ENCODE data around the gene AIF1.
A peak's percentile ranks its signal among the peaks of the same experiment; 100 is the strongest.

Gene AIF1

DNA sequence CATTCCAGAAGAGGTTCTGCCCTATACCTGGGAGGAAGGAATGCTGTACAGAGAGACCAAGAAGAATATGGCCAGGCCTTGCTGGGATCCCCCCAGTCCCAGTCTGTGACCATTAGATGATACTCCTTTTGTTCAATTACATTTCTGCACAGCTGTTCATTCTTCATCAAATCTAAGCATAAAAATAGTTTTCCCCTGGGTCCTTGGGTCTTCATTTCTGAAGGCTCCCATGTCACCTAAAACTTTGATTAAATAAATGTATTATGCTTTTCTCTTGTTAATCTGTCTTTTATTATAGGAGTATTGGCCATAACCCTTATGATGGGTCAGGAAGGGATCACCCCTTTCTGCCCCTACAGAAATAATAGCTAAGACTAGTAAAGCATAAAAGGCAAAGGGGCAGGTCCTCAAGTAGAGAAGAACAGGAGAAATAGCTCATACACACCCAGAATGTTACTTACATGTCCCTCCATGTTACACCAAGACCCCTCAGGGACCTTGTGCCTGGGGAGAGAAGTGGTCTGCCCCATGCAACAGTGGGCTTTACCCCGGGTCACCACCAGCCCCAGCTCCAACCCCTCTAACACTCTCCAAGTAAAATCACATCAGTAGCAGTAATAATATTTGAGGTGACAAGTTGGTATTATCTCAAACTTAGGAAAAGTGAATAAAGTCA, 45.0 kb upstream of the AIF1 start:
- H4K20me1 ChIP-seq (ENCODE audit: control insufficient read depth, insufficient read depth, low read depth, low read length): no peaks in the 10 kb centered on the region
- H3K27ac ChIP-seq (ENCODE audit: low read depth, low read length): no peak overlapping the region; the same call in 1 of the 2 replicates
- H3K27me3 ChIP-seq (ENCODE audit: control insufficient read depth, low read length): peaks cover 67% of the 10 kb centered on the region
- H3K9me2 ChIP-seq (replicated peaks; ENCODE audit: control insufficient read depth, low read length): no peaks in the 10 kb centered on the region
- peaks cover 62% of the 10 kb centered on the region for H3K4me1 ChIP-seq (ENCODE audit: control insufficient read depth, low read length)
- peaks cover 14% of the 10 kb centered on the region for H3F3A ChIP-seq (ENCODE audit: control insufficient read depth, insufficient read depth)
- no peak for TF ChIP-seq CTCF (IDR thresholded peaks at IDR 0.05; ENCODE audit: low read depth, low read length, poor library complexity, severe bottlenecking)
- no peak for TF ChIP-seq EZH2phosphoT487 (IDR thresholded peaks at IDR 0.05; ENCODE audit: borderline replicate concordance, low read length)
- H3K79me2 ChIP-seq (ENCODE audit: control insufficient read depth, low read length): no peaks in the 10 kb centered on the region
- no peak overlapping the region for H3K4me2 ChIP-seq (ENCODE audit: low read length)
- H3K4me3 ChIP-seq (ENCODE audit: low read length): no peak overlapping the region
- no peaks in the 10 kb centered on the region for H3K36me3 ChIP-seq (ENCODE audit: control insufficient read depth, low read length)
- no peaks in the 10 kb centered on the region for H3K9me3 ChIP-seq (ENCODE audit: control insufficient read depth, insufficient read depth, low read length)

DNA sequence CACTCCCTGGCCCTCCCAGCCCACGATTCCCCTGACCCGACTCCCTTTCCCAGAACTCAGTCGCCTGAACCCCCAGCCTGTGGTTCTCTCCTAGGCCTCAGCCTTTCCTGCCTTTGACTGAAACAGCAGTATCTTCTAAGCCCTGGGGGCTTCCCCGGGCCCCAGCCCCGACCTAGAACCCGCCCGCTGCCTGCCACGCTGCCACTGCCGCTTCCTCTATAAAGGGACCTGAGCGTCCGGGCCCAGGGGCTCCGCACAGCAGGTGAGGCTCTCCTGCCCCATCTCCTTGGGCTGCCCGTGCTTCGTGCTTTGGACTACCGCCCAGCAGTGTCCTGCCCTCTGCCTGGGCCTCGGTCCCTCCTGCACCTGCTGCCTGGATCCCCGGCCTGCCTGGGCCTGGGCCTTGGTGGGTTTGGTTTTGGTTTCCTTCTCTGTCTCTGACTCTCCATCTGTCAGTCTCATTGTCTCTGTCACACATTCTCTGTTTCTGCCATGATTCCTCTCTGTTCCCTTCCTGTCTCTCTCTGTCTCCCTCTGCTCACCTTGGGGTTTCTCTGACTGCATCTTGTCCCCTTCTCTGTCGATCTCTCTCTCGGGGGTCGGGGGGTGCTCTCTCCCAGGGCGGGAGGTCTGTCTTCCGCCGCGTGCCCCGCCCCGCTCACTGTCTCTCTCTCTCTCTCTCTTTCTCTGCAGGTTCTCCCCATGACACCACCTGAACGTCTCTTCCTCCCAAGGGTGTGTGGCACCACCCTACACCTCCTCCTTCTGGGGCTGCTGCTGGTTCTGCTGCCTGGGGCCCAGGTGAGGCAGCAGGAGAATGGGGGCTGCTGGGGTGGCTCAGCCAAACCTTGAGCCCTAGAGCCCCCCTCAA, 42.8 kb upstream of the AIF1 start, which contains the start of gene LTA:
Gene LTA (plus strand): TSS at position 249 of the 871 bp plus-strand sequence. CDS start 454 bp downstream, at position 703.
- TF ChIP-seq EZH2phosphoT487 (IDR thresholded peaks at IDR 0.05; ENCODE audit: borderline replicate concordance, low read length): no peak
- TF ChIP-seq CTCF (IDR thresholded peaks at IDR 0.05; ENCODE audit: low read depth, low read length, poor library complexity, severe bottlenecking): no peak
- Histone ChIP-seq H3K27ac (ENCODE audit: low read depth, low read length) (no peak within 1 kb of the TSS), H3K4me2 (ENCODE audit: low read length) (peak within 1 kb of the TSS; percentile 58)

DNA sequence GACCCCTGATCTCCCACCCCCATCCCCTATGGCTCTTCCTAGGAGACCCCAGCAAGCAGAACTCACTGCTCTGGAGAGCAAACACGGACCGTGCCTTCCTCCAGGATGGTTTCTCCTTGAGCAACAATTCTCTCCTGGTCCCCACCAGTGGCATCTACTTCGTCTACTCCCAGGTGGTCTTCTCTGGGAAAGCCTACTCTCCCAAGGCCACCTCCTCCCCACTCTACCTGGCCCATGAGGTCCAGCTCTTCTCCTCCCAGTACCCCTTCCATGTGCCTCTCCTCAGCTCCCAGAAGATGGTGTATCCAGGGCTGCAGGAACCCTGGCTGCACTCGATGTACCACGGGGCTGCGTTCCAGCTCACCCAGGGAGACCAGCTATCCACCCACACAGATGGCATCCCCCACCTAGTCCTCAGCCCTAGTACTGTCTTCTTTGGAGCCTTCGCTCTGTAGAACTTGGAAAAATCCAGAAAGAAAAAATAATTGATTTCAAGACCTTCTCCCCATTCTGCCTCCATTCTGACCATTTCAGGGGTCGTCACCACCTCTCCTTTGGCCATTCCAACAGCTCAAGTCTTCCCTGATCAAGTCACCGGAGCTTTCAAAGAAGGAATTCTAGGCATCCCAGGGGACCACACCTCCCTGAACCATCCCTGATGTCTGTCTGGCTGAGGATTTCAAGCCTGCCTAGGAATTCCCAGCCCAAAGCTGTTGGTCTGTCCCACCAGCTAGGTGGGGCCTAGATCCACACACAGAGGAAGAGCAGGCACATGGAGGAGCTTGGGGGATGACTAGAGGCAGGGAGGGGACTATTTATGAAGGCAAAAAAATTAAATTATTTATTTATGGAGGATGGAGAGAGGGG, 41.6 kb upstream of the AIF1 start:
- Histone ChIP-seq H3K4me1 (ENCODE audit: control insufficient read depth, low read length) (peaks cover 74% of the 10 kb centered on the region), H3F3A (ENCODE audit: control insufficient read depth, insufficient read depth) (peaks cover 14% of the 10 kb centered on the region), H3K36me3 (ENCODE audit: control insufficient read depth, low read length) (no peaks in the 10 kb centered on the region), H3K27ac (ENCODE audit: low read depth, low read length) (no peak overlapping the region), H3K4me3 (ENCODE audit: low read length) (no peak overlapping the region), H4K20me1 (ENCODE audit: control insufficient read depth, insufficient read depth, low read depth, low read length) (no peaks in the 10 kb centered on the region), H3K9me2 (replicated peaks; ENCODE audit: control insufficient read depth, low read length) (no peaks in the 10 kb centered on the region), H3K9me3 (ENCODE audit: control insufficient read depth, insufficient read depth, low read length) (no peaks in the 10 kb centered on the region), H3K79me2 (ENCODE audit: control insufficient read depth, low read length) (no peaks in the 10 kb centered on the region), H3K4me2 (ENCODE audit: low read length) (no peak overlapping the region), H3K27me3 (ENCODE audit: control insufficient read depth, low read length) (peaks cover 76% of the 10 kb centered on the region)
- TF ChIP-seq EZH2phosphoT487 (IDR thresholded peaks at IDR 0.05; ENCODE audit: borderline replicate concordance, low read length): no peak
- no peak for TF ChIP-seq CTCF (IDR thresholded peaks at IDR 0.05; ENCODE audit: low read depth, low read length, poor library complexity, severe bottlenecking)

More for the DNA sequence above, 42.8 kb upstream of the AIF1 start, which contains the start of gene LTA:
- peaks cover 18% of the 10 kb centered on the region for H3F3A ChIP-seq (ENCODE audit: control insufficient read depth, insufficient read depth)
- peak within 1 kb of the TSS; percentile 38 for H3K4me3 ChIP-seq (ENCODE audit: low read length)
- no peaks in the 10 kb centered on the region for H3K36me3 ChIP-seq (ENCODE audit: control insufficient read depth, low read length)
- H3K79me2 ChIP-seq (ENCODE audit: control insufficient read depth, low read length): no peaks in the 10 kb centered on the region
- no peaks in the 10 kb centered on the region for H3K9me2 ChIP-seq (replicated peaks; ENCODE audit: control insufficient read depth, low read length)
- H3K4me1 ChIP-seq (ENCODE audit: control insufficient read depth, low read length): peaks cover 84% of the 10 kb centered on the region
- no peaks in the 10 kb centered on the region for H4K20me1 ChIP-seq (ENCODE audit: control insufficient read depth, insufficient read depth, low read depth, low read length)
- no peaks in the 10 kb centered on the region for H3K9me3 ChIP-seq (ENCODE audit: control insufficient read depth, insufficient read depth, low read length)
- peaks cover 83% of the 10 kb centered on the region for H3K27me3 ChIP-seq (ENCODE audit: control insufficient read depth, low read length)

Data from DOHH2 (cell line).